ENCODE results near the gene FCHSD1. TPM values are rescaled to one million over a fixed set of nuclear protein-coding genes. Genes with fewer than 3 reads are reported as not detected.

FCHSD1 gene
- total and polyA plus RNA-seq, 2 donors (not counting 3 experiments of a cell fraction or from before 2014, with no cell fraction given) = 35.1 to 37.0 TPM

DNA sequence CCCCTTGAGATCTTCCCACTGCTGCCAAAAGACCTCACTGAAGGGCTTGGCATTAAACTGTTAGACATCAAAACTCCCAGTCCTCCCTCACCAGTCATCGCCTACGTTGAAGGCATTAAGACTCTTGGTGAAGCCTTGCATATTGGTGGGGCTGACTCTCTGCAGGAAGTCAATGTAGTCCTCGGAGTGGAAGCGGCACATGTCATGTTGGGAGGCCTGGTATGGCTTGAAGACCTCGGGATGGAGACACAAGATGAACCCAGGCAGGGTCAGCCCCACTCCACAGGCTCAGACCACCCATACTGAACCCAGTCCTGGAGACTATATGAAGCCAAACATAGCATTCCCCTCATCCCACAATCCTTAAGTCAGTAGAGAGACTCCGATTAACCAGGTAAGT lies 16.5 kb downstream of the FCHSD1 start:
- Histone ChIP-seq H2AFZ (ENCODE audit: low read depth, low read length) (no peak overlapping the region), H3K4me2 (ENCODE audit: insufficient read depth, low read length) (no peak overlapping the region), H4K20me1 (replicated peaks; ENCODE audit: control insufficient read depth, extremely low read depth, insufficient read depth, low read length) (peaks cover 5% of the 10 kb centered on the region), H3K36me3 (ENCODE audit: control insufficient read depth in 2 of 2, extremely low read depth in 1 of 2, insufficient read depth in 2 of 2, low read length in 2 of 2) (peaks cover 1 to 3% of the 10 kb centered on the region in 2 experiments), H3K9me1 (replicated peaks; ENCODE audit: control insufficient read depth, extremely low read depth, insufficient read depth, low read length) (no peaks in the 10 kb centered on the region), H3K4me1 (ENCODE audit: control insufficient read depth, extremely low read depth, insufficient read depth, low read length) (peaks cover 19% of the 10 kb centered on the region), H3K9ac (replicated peaks; ENCODE audit: extremely low read depth, insufficient read depth, low read length) (no peak overlapping the region), H3K9me3 (replicated peaks; ENCODE audit: control insufficient read depth, insufficient read depth, low read length) (no peaks in the 10 kb centered on the region), H3K27me3 (ENCODE audit: control insufficient read depth in 2 of 2, insufficient read depth in 2 of 2, low read length in 2 of 2) (no peaks in the 10 kb centered on the region), H3K27ac (ENCODE audit: insufficient read depth, low read depth, low read length) (no peak overlapping the region), H3K79me2 (ENCODE audit: control insufficient read depth, insufficient read depth, low read length) (peaks cover 30% of the 10 kb centered on the region), H3K4me3 (replicated peaks in 1 of 3; ENCODE audit: insufficient read depth in 1 of 3, low read depth in 1 of 3, low read length in 3 of 3) (no peak overlapping the region)
- ChIA-PET CTCF (interaction anchor here (1.0 to 14.7 kb wide), 3 partner anchors 17 to 43 kb away, joined by 3 to 163 read pairs (median 63); partner anchors contain the start of gene DIAPH1), POLR2A (interaction anchor here (1.1 kb wide), 1 partner anchor 31 kb away, joined by 3 read pairs; no protein-coding TSS in a partner anchor)
- DNase-seq (ENCODE audit: low read depth, low spot score) (no peak), FAIRE-seq (no peak)
- BruUV-seq (replicated peaks) = no TSS peak
- intact Hi-C loops (cut with micrococcal nuclease) = no loop called here
- TF ChIP-seq GATA2 (IDR thresholded peaks at IDR 0.05; ENCODE audit: insufficient read depth, insufficient read length, low read depth, low read length) (no peak), MYC (IDR thresholded peaks at IDR 0.05; ENCODE audit: low read depth, low read length) (no peak), POLR2A (IDR thresholded peaks at IDR 0.05; ENCODE audit: low read depth, low read length) (no peak)
- dilution Hi-C loops (cut with MboI; ENCODE audit: extremely low pct_ligation_motif_present, low sequenced_read_pairs) = no loop called here

DNA sequence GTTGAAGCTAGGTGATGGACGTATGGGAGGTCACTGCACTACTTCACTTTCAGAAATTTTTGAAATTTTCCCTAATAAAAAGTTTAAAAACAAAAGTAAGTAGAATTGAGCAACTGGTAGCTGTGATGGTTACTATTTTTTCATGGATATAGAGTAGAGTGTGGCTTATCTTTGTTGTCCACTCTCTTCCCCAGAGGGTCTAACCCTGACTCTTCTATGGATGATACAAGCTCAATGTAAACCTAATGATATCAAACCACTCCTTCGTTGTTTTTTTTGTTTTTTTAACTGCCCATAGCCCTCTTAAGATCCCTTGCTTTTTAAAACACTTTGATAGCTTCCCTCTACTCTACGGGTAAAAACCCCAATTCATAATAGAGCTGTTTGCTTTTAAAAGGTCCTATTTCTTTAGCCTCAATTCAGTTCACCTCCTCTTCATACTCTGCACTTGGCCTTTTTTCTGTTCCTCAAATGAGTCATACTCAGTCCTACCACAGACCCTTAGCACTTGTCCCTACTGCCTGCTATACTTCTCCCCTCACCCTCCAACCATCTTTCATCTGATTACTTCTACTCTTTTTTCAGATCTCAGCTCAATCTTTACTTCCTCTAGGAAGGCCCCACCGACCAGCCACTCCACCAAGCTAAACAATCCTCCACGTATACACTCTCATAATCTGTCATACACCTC lies 17.2 kb downstream of the FCHSD1 start:
- Histone ChIP-seq H2AFZ (ENCODE audit: low read depth, low read length) (no peak overlapping the region), H3K27me3 (ENCODE audit: control insufficient read depth in 2 of 2, insufficient read depth in 2 of 2, low read length in 2 of 2) (no peaks in the 10 kb centered on the region), H3K9me1 (replicated peaks; ENCODE audit: control insufficient read depth, extremely low read depth, insufficient read depth, low read length) (no peaks in the 10 kb centered on the region), H3K4me1 (ENCODE audit: control insufficient read depth, extremely low read depth, insufficient read depth, low read length) (peaks cover 19% of the 10 kb centered on the region), H3K4me2 (ENCODE audit: insufficient read depth, low read length) (no peak overlapping the region), H3K27ac (ENCODE audit: insufficient read depth, low read depth, low read length) (no peak overlapping the region), H3K9me3 (replicated peaks; ENCODE audit: control insufficient read depth, insufficient read depth, low read length) (no peaks in the 10 kb centered on the region), H3K79me2 (ENCODE audit: control insufficient read depth, insufficient read depth, low read length) (peaks cover 30% of the 10 kb centered on the region), H3K4me3 (replicated peaks in 1 of 3; ENCODE audit: insufficient read depth in 1 of 3, low read depth in 1 of 3, low read length in 3 of 3) (no peak overlapping the region), H4K20me1 (replicated peaks; ENCODE audit: control insufficient read depth, extremely low read depth, insufficient read depth, low read length) (peaks cover 5% of the 10 kb centered on the region), H3K36me3 (ENCODE audit: control insufficient read depth in 2 of 2, extremely low read depth in 1 of 2, insufficient read depth in 2 of 2, low read length in 2 of 2) (peaks cover 2 to 8% of the 10 kb centered on the region in 2 experiments), H3K9ac (replicated peaks; ENCODE audit: extremely low read depth, insufficient read depth, low read length) (no peak overlapping the region)
- TF ChIP-seq POLR2A (IDR thresholded peaks at IDR 0.05; ENCODE audit: low read depth, low read length) (no peak), POLR2AphosphoS5 (IDR thresholded peaks at IDR 0.05; ENCODE audit: insufficient read depth, low read depth, low read length) (no peak), GATA2 (IDR thresholded peaks at IDR 0.05; ENCODE audit: insufficient read depth, insufficient read length, low read depth, low read length) (no peak), EZH2 (IDR thresholded peaks at IDR 0.05; ENCODE audit: borderline replicate concordance, low read depth, low read length, severe bottlenecking) (no peak), JUN (IDR thresholded peaks at IDR 0.05; ENCODE audit: borderline replicate concordance, insufficient read depth, insufficient read length, low read depth) (no peak), MYC (IDR thresholded peaks at IDR 0.05; ENCODE audit: low read depth, low read length) (no peak)
- TF ChIP-seq, protein P1, sequence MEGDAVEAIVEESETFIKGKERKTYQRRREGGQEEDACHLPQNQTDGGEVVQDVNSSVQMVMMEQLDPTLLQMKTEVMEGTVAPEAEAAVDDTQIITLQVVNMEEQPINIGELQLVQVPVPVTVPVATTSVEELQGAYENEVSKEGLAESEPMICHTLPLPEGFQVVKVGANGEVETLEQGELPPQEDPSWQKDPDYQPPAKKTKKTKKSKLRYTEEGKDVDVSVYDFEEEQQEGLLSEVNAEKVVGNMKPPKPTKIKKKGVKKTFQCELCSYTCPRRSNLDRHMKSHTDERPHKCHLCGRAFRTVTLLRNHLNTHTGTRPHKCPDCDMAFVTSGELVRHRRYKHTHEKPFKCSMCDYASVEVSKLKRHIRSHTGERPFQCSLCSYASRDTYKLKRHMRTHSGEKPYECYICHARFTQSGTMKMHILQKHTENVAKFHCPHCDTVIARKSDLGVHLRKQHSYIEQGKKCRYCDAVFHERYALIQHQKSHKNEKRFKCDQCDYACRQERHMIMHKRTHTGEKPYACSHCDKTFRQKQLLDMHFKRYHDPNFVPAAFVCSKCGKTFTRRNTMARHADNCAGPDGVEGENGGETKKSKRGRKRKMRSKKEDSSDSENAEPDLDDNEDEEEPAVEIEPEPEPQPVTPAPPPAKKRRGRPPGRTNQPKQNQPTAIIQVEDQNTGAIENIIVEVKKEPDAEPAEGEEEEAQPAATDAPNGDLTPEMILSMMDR (IDR thresholded peaks at IDR 0.05; ENCODE audit: extremely low read depth in 1 of 2, insufficient read depth in 1 of 2, low read depth in 1 of 2, low read length in 2 of 2) = no peak
- TF ChIP-seq, protein P2, sequence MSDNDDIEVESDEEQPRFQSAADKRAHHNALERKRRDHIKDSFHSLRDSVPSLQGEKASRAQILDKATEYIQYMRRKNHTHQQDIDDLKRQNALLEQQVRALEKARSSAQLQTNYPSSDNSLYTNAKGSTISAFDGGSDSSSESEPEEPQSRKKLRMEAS (IDR thresholded peaks at IDR 0.05; ENCODE audit: insufficient read depth, insufficient read length) = no peak
- dilution Hi-C loops (cut with MboI; ENCODE audit: extremely low pct_ligation_motif_present, low sequenced_read_pairs) (no loop called here), intact Hi-C loops (cut with micrococcal nuclease) (no loop called here)
- POLR2A ChIA-PET = interaction anchor here (0.7 kb wide), 1 partner anchor 15 kb away, joined by 7 read pairs; the partner anchor contains the start of gene DIAPH1
- FAIRE-seq = no peak
- DNase-seq (ENCODE audit: low read depth, low spot score) = no peak
- CTCF ChIA-PET = interaction anchor here (10.5 to 14.7 kb wide), 2 partner anchors 16 to 42 kb away, joined by 63 to 163 read pairs; partner anchors contain the start of gene DIAPH1
- BruUV-seq (replicated peaks) = no TSS peak

All from endothelial cell of umbilical vein (primary cell).